Measurements from ENCODE around the gene IZUMO1. TPM values are rescaled to one million over a fixed set of nuclear protein-coding genes. Genes with fewer than 3 reads are reported as not detected.

Gene IZUMO1
- total RNA-seq, 1 donor from 2014 or later: not detected

DNA sequence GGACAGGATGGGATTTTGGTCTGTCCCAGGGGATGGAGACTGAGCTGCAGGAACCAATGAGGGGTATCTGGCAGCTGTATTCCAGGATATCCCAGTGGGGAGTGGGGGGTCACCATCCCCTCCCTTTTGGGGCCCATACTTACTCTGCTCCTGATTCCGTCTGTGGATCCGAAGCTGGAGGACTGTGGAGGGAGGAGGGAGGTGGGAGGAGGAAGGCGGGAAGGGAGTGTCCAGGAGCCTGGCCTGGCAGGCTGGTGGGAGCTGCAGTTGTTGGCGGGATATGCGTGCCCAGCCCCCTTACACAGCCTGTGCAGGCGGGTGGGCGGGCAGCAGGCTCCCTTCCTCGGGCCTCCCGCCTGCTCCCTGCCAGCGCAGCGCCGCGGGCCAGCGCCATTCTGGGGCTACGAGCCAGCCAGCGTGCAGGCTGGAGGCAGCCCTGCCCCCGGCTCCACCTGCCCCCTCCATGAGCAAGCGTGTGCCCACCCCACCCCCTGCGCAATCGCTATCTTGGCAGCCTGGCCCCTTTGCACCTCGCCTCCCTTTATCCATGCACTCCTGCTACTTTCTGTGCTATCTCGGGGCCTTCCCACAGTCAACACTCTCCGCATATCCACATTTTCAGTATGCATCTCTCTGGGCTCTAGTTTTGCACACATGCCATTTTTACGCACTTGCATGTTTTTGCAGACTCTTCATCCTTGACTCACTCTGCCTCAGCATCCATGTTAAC is 30.0 kb downstream of the IZUMO1 start:
- Mint-ChIP-seq H3K36me3 (ENCODE audit: low read depth, unreplicated experiment) (no peaks in the 10 kb centered on the region), H3K9me3 (ENCODE audit: unreplicated experiment) (no peaks in the 10 kb centered on the region), H3K4me3 (ENCODE audit: unreplicated experiment) (peak overlapping the region; percentile 75), H3K27me3 (ENCODE audit: low read depth, unreplicated experiment) (no peaks in the 10 kb centered on the region), H3K27ac (ENCODE audit: unreplicated experiment) (peak overlapping the region; percentile 66), H3K4me1 (ENCODE audit: low read depth, unreplicated experiment) (peaks cover 3% of the 10 kb centered on the region)
- Histone ChIP-seq H3K9me3 (ENCODE audit: insufficient read depth, low read depth, low read length) (no peaks in the 10 kb centered on the region), H3K4me1 (ENCODE audit: insufficient read depth, low read length) (peaks cover 27% of the 10 kb centered on the region), H3K4me2 (ENCODE audit: low read length) (peak overlapping the region; percentile 78), H3K27ac (ENCODE audit: low read depth, low read length) (no peak overlapping the region), H3K79me2 (ENCODE audit: insufficient read depth, low read length) (no peaks in the 10 kb centered on the region), H3K36me3 (ENCODE audit: insufficient read depth, low read length) (no peaks in the 10 kb centered on the region), H2AFZ (ENCODE audit: low read depth, low read length) (peak overlapping the region; percentile 72), H3K9ac (ENCODE audit: low read length) (peak overlapping the region; percentile 38), H3K27me3 (ENCODE audit: insufficient read depth, low read length) (no peaks in the 10 kb centered on the region), H3K4me3 (ENCODE audit: insufficient read depth, low read depth, low read length) (peak overlapping the region; percentile 15), H4K20me1 (ENCODE audit: insufficient read depth, low read length) (no peaks in the 10 kb centered on the region)
- DNase-seq (ENCODE audit: low read depth): peak; percentile 29
- TF ChIP-seq, protein P1, sequence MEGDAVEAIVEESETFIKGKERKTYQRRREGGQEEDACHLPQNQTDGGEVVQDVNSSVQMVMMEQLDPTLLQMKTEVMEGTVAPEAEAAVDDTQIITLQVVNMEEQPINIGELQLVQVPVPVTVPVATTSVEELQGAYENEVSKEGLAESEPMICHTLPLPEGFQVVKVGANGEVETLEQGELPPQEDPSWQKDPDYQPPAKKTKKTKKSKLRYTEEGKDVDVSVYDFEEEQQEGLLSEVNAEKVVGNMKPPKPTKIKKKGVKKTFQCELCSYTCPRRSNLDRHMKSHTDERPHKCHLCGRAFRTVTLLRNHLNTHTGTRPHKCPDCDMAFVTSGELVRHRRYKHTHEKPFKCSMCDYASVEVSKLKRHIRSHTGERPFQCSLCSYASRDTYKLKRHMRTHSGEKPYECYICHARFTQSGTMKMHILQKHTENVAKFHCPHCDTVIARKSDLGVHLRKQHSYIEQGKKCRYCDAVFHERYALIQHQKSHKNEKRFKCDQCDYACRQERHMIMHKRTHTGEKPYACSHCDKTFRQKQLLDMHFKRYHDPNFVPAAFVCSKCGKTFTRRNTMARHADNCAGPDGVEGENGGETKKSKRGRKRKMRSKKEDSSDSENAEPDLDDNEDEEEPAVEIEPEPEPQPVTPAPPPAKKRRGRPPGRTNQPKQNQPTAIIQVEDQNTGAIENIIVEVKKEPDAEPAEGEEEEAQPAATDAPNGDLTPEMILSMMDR (IDR thresholded peaks at IDR 0.05; ENCODE audit: insufficient read depth, low read depth, low read length): no peak
- no peak for TF ChIP-seq EZH2 (IDR thresholded peaks at IDR 0.05; ENCODE audit: insufficient read depth, low read length)
- no peak for FAIRE-seq

DNA sequence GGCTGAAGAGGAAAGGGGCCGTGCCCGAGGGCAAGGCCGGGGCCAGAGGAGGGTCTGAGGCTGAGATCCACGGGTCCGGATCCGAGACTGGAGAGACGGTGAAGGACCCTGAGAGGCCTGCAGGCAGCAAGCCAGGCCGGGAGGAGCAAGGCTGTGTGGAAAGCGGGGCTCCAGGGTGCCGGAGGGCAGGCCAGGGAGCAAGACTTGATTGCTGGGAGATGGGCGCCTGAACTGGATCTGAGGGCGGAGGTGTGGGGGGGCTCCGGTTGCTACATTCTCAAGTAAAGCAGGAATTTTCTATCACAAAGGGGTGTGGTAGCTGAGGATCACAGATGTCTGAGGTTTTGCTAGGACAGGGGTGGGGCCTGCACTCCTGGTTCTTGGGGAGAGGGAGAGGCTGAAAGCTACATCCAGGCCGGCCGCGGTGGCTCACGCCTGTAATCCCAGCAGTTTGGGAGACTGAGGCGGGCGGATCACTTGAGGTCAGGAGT is 31.0 kb downstream of the IZUMO1 start:
- Histone ChIP-seq H3K27ac (ENCODE audit: low read depth, low read length) (no peak overlapping the region), H3K9ac (ENCODE audit: low read length) (no peak overlapping the region), H3K4me2 (ENCODE audit: low read length) (no peak overlapping the region), H3K4me3 (ENCODE audit: insufficient read depth, low read depth, low read length) (no peak overlapping the region), H2AFZ (ENCODE audit: low read depth, low read length) (no peak overlapping the region), H3K79me2 (ENCODE audit: insufficient read depth, low read length) (no peaks in the 10 kb centered on the region), H4K20me1 (ENCODE audit: insufficient read depth, low read length) (no peaks in the 10 kb centered on the region), H3K36me3 (ENCODE audit: insufficient read depth, low read length) (no peaks in the 10 kb centered on the region), H3K4me1 (ENCODE audit: insufficient read depth, low read length) (peaks cover 27% of the 10 kb centered on the region), H3K27me3 (ENCODE audit: insufficient read depth, low read length) (no peaks in the 10 kb centered on the region), H3K9me3 (ENCODE audit: insufficient read depth, low read depth, low read length) (no peaks in the 10 kb centered on the region)
- peaks cover 7% of the 10 kb centered on the region for H3K36me3 Mint-ChIP-seq (ENCODE audit: low read depth, unreplicated experiment)
- H3K4me3 Mint-ChIP-seq (ENCODE audit: unreplicated experiment): no peak overlapping the region
- H3K9me3 Mint-ChIP-seq (ENCODE audit: unreplicated experiment): no peaks in the 10 kb centered on the region
- no peak for TF ChIP-seq EZH2 (IDR thresholded peaks at IDR 0.05; ENCODE audit: insufficient read depth, low read length)
- TF ChIP-seq, protein P1 (IDR thresholded peaks at IDR 0.05; ENCODE audit: insufficient read depth, low read depth, low read length): no peak
- H3K4me1 Mint-ChIP-seq (ENCODE audit: low read depth, unreplicated experiment): peaks cover 3% of the 10 kb centered on the region
- DNase-seq (ENCODE audit: low read depth): no peak
- H3K27me3 Mint-ChIP-seq (ENCODE audit: low read depth, unreplicated experiment): no peaks in the 10 kb centered on the region
- no peak for FAIRE-seq
- H3K27ac Mint-ChIP-seq (ENCODE audit: unreplicated experiment): peak overlapping the region; percentile 62

Measured in astrocyte (in vitro differentiated cells and primary cell).